Astrocyte of the spinal cord (primary cell): ENCODE results near the gene CLN6.
"Not testable (repeated sequence)": the region's sequence is repeated elsewhere in the genome, so short reads cannot be mapped to it uniquely, and the experiment has no call there.

Experiments used
- DNase-seq: peaks from one replicate; pipeline ENCODE4 v3.0.0; 2011; ENCODE audit warnings: low read depth, low spot score
- H3K4me3 ChIP-seq: 2 replicates; pipeline ENCODE4 v1.5.1; 2011; ENCODE audit warnings: low read depth, mild to moderate bottlenecking, low read length, moderate library complexity
- CTCF ChIP-seq: IDR thresholded peaks from 2 replicates; pipeline ENCODE4 v1.5.1; 2012; ENCODE audit warnings: low read depth, mild to moderate bottlenecking, low read length, inconsistent platforms
- in situ Hi-C: cut with HindIII; loops from 2 replicates; pipeline ENCODE4 v1.10.0; 2017; ENCODE audit warnings: low sequenced_read_pairs

Gene CLN6

GRCh38 chr15:68205558-68205944 lies 24.0 kb downstream of the CLN6 start:
- no peak overlapping the region for H3K4me3 ChIP-seq
- DNase-seq: no peak
- no peak for TF ChIP-seq CTCF
- in situ Hi-C loops: no loop called here

- in situ Hi-C loops: no loop called here
- H3K4me3 ChIP-seq: no peak within 1 kb of the TSS
- DNase-seq: peak; percentile 33
- TF ChIP-seq CTCF: no peak
Measured at GRCh38 chr15:68204776-68205557, 24.6 kb downstream of the CLN6 start, which contains the start of gene CALML4. Gene CALML4, minus strand, starts transcription at chr15:68205332. Its CDS starts 85 bp downstream, at chr15:68205247.

GRCh38 chr15:68204361-68204760 lies 25.2 kb downstream of the CLN6 start:
- H3K4me3 ChIP-seq: no peak overlapping the region
- DNase-seq: no peak
- in situ Hi-C loops: no loop called here
- TF ChIP-seq CTCF: no peak

GRCh38 chr15:68203956-68204355 lies 25.6 kb downstream of the CLN6 start:
- in situ Hi-C loops: no loop called here
- no peak for DNase-seq
- no peak for TF ChIP-seq CTCF
- no peak overlapping the region for H3K4me3 ChIP-seq

- in situ Hi-C loops: no loop called here
Measured at GRCh38 chr15:68203486-68203885, 26.0 kb downstream of the CLN6 start.

GRCh38 chr15:68202994-68203393 lies 26.5 kb downstream of the CLN6 start:
- in situ Hi-C loops, H3K4me3 ChIP-seq, DNase-seq: not testable (repeated sequence)

More at GRCh38 chr15:68203486-68203885, 26.0 kb downstream of the CLN6 start:
- no peak for TF ChIP-seq CTCF
- DNase-seq: no peak
- H3K4me3 ChIP-seq: no peak overlapping the region

- TF ChIP-seq CTCF: no peak
- no peak for DNase-seq
- no peak overlapping the region for H3K4me3 ChIP-seq
- in situ Hi-C loops: no loop called here
Measured at GRCh38 chr15:68201879-68202261, 27.7 kb downstream of the CLN6 start.
